Measurements from ENCODE around the gene RASSF5. TPM values are rescaled to one million over a fixed set of nuclear protein-coding genes. Genes with fewer than 3 reads are reported as not detected.

RASSF5 gene
- total and polyA plus RNA-seq, 9 of the 15 experiments (the other 6 are each of a cell fraction or from before 2014, with no cell fraction given): 6.1 to 41.0 (median 25.2) TPM

- no peak for TF ChIP-seq CHD7 (IDR thresholded peaks at IDR 0.05; ENCODE audit: low read depth, low read length)
- 0 out of 2 replicates have a peak, but pooled peaks have one; percentile 14 for TF ChIP-seq DIDO1 (tag; IDR thresholded peaks at IDR 0.05; ENCODE audit: low read depth)
- peak; percentile 37 for TF ChIP-seq ZFP36 (IDR thresholded peaks at IDR 0.05; ENCODE audit: low read depth, low read length, partially characterized antibody)
- peak; percentile 46; the same call in 1 of the 2 replicates for TF ChIP-seq CTBP1 (IDR thresholded peaks at IDR 0.05; ENCODE audit: borderline replicate concordance)
- peak; percentile 72 for TF ChIP-seq ZNF175 (CRISPR knock-in tag; IDR thresholded peaks at IDR 0.05; ENCODE audit: low read depth)
Measured at GRCh38 chr1:206514813-206515387, 7.6 kb downstream of the RASSF5 start (continued).

All from K562 (cell line).